Fibroblast of mammary gland (primary cell): ENCODE results near the gene SMC5.

Experiments
- DNase-seq: peaks from one replicate; pipeline ENCODE4 v3.0.0-alpha.2; 2010; ENCODE audit warnings: low read depth
- H3K4me3 ChIP-seq: 2 replicates; pipeline ENCODE4 v1.5.1; 2011; ENCODE audit warnings: low read depth, mild to moderate bottlenecking, low read length, moderate library complexity; ENCODE audit not compliant: control insufficient read depth
- CTCF ChIP-seq: conservative IDR thresholded peaks from 2 replicates; pipeline ENCODE4 v1.5.1; 2011; ENCODE audit warnings: low read depth, low read length, inconsistent platforms; ENCODE audit not compliant: control insufficient read depth, insufficient read depth

SMC5 gene

GRCh38 chr9:70382046-70382708 lies 123.4 kb downstream of the SMC5 start:
- no peak overlapping the region for H3K4me3 ChIP-seq
- no peak for DNase-seq
- no peak for TF ChIP-seq CTCF

- TF ChIP-seq CTCF, result no peak
- H3K4me3 ChIP-seq, result no peak overlapping the region
- no peak for DNase-seq
These were observed 124.2 kb downstream of the SMC5 start for GRCh38 chr9:70382709-70383605.

- H3K4me3 ChIP-seq, result no peak overlapping the region
- DNase-seq, result no peak
- TF ChIP-seq CTCF, result no peak
These were observed 126.6 kb downstream of the SMC5 start for GRCh38 chr9:70385426-70385825.

- no peak for TF ChIP-seq CTCF
- DNase-seq, result no peak
- H3K4me3 ChIP-seq, result no peak overlapping the region
These were observed 128.9 kb downstream of the SMC5 start for GRCh38 chr9:70387663-70388062.

GRCh38 chr9:70389188-70389587 lies 130.4 kb downstream of the SMC5 start:
- DNase-seq, result no peak
- H3K4me3 ChIP-seq, result no peak overlapping the region
- TF ChIP-seq CTCF, result no peak

- H3K4me3 ChIP-seq, result no peak overlapping the region
- peak; percentile 55 for DNase-seq
- TF ChIP-seq CTCF, result no peak
These were observed 131.0 kb downstream of the SMC5 start for GRCh38 chr9:70389621-70390266.
